ENCODE measurements around the gene EYS. TPM values are rescaled to one million over a fixed set of nuclear protein-coding genes. Genes with fewer than 3 reads are reported as not detected.
"Not testable (repeated sequence)": the region's sequence is repeated elsewhere in the genome, so short reads cannot be mapped to it uniquely, and the experiment has no call there.

EYS gene
- total and polyA plus RNA-seq, 8 donors: 0.55 to 0.58 TPM; not detected in 6

DNA sequence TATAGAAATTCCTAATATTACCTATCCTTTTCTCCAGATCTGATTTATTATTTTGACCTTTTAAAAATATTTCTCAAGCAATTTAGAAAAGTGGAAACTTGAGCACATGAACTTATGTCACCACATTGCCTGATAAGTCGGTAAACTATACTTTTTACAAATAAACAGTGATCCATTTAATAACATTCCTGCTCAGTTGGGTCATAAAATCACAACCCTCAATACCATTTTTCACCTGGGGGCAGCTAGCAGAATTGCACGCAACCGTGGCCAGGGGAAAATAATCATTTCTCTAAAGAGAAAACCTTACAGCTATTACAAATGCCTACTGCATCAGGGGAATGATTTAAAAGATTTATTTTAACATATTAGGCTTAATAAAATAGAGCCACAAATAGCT, 1456.9 kb downstream of the EYS start:
- Histone ChIP-seq H3K36me3 (no peaks in the 10 kb centered on the region), H3K9me3 (peaks cover 0 to 4% (median 0%) of the 10 kb centered on the region in 4 donors), H3K4me3 (no peak overlapping the region), H3K27ac (no peak overlapping the region), H3K27me3 (no peaks in the 10 kb centered on the region), H3K4me1 (no peaks in the 10 kb centered on the region)
- TF ChIP-seq POLR2A (IDR thresholded peaks at IDR 0.05): no peak
- TF ChIP-seq POLR2AphosphoS5 (IDR thresholded peaks at IDR 0.05): no peak
- TF ChIP-seq EP300 (IDR thresholded peaks at IDR 0.05): no peak
- TF ChIP-seq, protein P1, sequence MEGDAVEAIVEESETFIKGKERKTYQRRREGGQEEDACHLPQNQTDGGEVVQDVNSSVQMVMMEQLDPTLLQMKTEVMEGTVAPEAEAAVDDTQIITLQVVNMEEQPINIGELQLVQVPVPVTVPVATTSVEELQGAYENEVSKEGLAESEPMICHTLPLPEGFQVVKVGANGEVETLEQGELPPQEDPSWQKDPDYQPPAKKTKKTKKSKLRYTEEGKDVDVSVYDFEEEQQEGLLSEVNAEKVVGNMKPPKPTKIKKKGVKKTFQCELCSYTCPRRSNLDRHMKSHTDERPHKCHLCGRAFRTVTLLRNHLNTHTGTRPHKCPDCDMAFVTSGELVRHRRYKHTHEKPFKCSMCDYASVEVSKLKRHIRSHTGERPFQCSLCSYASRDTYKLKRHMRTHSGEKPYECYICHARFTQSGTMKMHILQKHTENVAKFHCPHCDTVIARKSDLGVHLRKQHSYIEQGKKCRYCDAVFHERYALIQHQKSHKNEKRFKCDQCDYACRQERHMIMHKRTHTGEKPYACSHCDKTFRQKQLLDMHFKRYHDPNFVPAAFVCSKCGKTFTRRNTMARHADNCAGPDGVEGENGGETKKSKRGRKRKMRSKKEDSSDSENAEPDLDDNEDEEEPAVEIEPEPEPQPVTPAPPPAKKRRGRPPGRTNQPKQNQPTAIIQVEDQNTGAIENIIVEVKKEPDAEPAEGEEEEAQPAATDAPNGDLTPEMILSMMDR (IDR thresholded peaks at IDR 0.05): no peak
- intact Hi-C loops (cut with DNase I; ENCODE audit: low total_unique reads): no loop called here
- DNase-seq: no peak
- 57 to 76% (median 70%) methylated on average over 3 of the region's 3 CpGs for WGBS, 5 donors

DNA sequence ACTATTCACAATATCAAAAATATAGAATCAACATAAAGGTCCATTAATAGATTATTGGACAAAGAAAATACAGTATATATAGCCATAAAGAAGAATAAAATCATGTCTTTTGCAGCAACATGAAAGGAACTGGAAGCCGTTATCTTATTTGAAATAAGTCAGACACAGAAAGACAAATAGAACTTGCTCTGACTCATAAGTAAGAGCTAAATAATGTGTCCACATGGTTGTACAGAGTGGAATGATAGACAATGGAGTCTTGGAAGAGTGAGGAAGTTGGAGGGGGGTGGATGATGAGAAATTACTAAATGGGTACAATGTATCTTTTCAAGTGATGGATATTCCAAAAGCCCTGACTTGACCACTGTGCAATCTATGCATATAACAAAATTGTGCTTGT, 1457.9 kb downstream of the EYS start:
- H3K27ac ChIP-seq: no peak overlapping the region
- TF ChIP-seq, protein P1 (IDR thresholded peaks at IDR 0.05): no peak
- no peak for TF ChIP-seq EP300 (IDR thresholded peaks at IDR 0.05)
- no peak for TF ChIP-seq POLR2AphosphoS5 (IDR thresholded peaks at IDR 0.05)
- no peaks in the 10 kb centered on the region for H3K27me3 ChIP-seq
- no peaks in the 10 kb centered on the region for H3K4me1 ChIP-seq
- 30 to 66% (median 32%) methylated on average over 1 of the region's 1 CpG for WGBS, 5 donors
- H3K36me3 ChIP-seq: no peaks in the 10 kb centered on the region
- no peak overlapping the region for H3K4me3 ChIP-seq
- intact Hi-C loops (cut with DNase I; ENCODE audit: low total_unique reads): no loop called here
- peaks cover 0 to 6% (median 0%) of the 10 kb centered on the region in 4 donors for H3K9me3 ChIP-seq
- DNase-seq: peak in 1 of 2 donors; percentile 28

DNA sequence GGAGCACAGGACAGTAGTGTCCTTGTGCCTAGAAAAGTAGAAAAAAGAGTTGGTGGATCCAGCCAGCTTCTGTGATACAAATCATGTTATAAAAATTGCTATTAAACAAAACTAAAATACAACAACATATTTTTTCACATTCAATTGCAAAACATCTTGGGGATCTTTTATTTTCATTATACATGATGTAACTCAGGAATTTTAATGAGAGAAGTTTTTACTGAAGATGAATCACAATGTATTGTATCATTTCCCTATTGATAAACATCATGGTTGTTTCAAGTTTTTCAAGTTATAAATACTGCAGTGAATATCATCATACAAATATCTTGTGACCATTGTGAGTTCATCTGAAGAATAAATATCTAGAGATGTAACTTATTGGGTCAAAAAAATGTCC, 1463.4 kb downstream of the EYS start:
- H3K27me3 ChIP-seq: no peaks in the 10 kb centered on the region
- DNase-seq: no peak
- intact Hi-C loops (cut with DNase I; ENCODE audit: low total_unique reads): no loop called here
- no peaks in the 10 kb centered on the region for H3K36me3 ChIP-seq
- H3K4me3 ChIP-seq: no peak overlapping the region
- no peaks in the 10 kb centered on the region for H3K4me1 ChIP-seq
- H3K9me3 ChIP-seq: peaks cover 0 to 6% (median 0%) of the 10 kb centered on the region in 4 donors
- TF ChIP-seq, protein P1 (IDR thresholded peaks at IDR 0.05): no peak
- TF ChIP-seq EP300 (IDR thresholded peaks at IDR 0.05) (no peak), POLR2AphosphoS5 (IDR thresholded peaks at IDR 0.05) (no peak), POLR2A (IDR thresholded peaks at IDR 0.05) (no peak)
- H3K27ac ChIP-seq: no peak overlapping the region

DNA sequence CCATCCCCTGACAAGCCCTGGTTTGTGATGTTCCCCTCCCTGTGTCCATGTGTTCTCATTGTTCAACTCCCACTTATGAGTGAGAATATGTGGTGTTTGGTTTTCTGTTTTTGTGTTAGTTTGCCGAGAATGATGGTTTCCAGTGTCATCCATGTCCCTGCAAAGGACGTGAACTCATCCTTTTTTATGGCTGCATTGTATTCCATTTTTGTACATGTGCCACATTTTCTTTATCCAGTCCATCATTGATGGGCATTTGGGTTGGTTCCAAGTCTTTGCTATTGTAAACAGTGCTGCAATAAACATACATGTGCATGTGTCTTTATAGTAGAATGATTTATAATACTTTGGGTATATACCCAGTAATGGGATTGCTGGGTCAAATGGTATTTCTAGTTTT, 1468.1 kb downstream of the EYS start:
- H3K4me1 ChIP-seq; H3K36me3 ChIP-seq; H3K9me3 ChIP-seq; H3K27me3 ChIP-seq; DNase-seq; H3K4me3 ChIP-seq; H3K27ac ChIP-seq; intact Hi-C loops (cut with DNase I; ENCODE audit: low total_unique reads): not testable (repeated sequence)
- 85 to 94% (median 89%) methylated on average over 2 of the region's 2 CpGs for WGBS, 5 donors

DNA sequence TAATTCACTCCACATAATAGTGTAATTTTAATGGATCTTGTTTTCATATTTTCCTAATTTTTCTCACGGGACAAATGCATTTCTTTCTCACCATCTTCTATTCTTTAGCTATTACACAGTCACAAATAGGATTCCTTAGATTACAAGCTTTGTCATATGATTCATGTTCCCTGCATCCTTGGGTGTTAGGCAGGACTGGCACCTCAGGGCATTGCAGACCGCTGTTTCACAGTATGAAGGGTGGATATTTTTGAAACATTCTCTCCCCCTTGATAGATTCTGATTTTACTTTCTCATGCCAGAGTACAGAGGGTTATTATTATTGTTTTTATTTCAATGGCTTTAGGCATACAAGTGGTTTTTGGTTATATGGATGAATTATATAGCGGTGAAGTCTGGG, 1469.0 kb downstream of the EYS start:
- Histone ChIP-seq H3K27me3 (no peaks in the 10 kb centered on the region), H3K4me3 (no peak overlapping the region), H3K4me1 (no peaks in the 10 kb centered on the region), H3K27ac (no peak overlapping the region), H3K9me3 (no peaks in the 10 kb centered on the region), H3K36me3 (no peaks in the 10 kb centered on the region)
- no peak for TF ChIP-seq EP300 (IDR thresholded peaks at IDR 0.05)
- no peak for TF ChIP-seq POLR2AphosphoS5 (IDR thresholded peaks at IDR 0.05)
- TF ChIP-seq, protein P1 (IDR thresholded peaks at IDR 0.05): no peak
- no peak for TF ChIP-seq POLR2A (IDR thresholded peaks at IDR 0.05)
- intact Hi-C loops (cut with DNase I; ENCODE audit: low total_unique reads): no loop called here
- 84 to 92% (median 88%) methylated on average over 3 of the region's 3 CpGs for whole genome bisulfite sequencing, 5 donors
- DNase-seq: no peak

All from stomach (tissue), 9 donors.